Activated CD4-positive, alpha-beta memory T cell treated with anti-CD3 and anti-CD28 coated beads, Interleukin-2, amount 10 ng/mL, durations not matched to agents 7 days and 5 days (primary cell): ENCODE data around the gene ABCC6. TPM values are rescaled to one million over a fixed set of nuclear protein-coding genes. Genes with fewer than 3 reads are reported as not detected.

ENCODE experiments used
- CTCF ChIA-PET: fragments of 350-600 bp; sonication (Branson Sonifier 250); formaldehyde crosslinking; loops from one replicate; lab custom pipeline; 2021; ENCODE audit warnings: antibody characterized with exemption, inconsistent platforms; lab: Charles Lee
- POLR2A ChIA-PET: fragments of 350-600 bp; sonication (Branson Sonifier 250); formaldehyde crosslinking; loops from one replicate; lab custom pipeline; 2021; ENCODE audit warnings: antibody characterized with exemption; lab: Charles Lee
- DNase-seq: peaks from one replicate; pipeline ENCODE4 v3.0.0-alpha.2; 2020
- H3K27ac Mint-ChIP-seq: one replicate; pipeline ENCODE4 v1.8.0; 2021; ENCODE audit warnings: mild to moderate bottlenecking, mixed read lengths
- H3K27me3 Mint-ChIP-seq: one replicate; pipeline ENCODE4 v1.8.0; 2021; ENCODE audit warnings: mixed read lengths
- H3K36me3 Mint-ChIP-seq: one replicate; pipeline ENCODE4 v1.8.0; 2021; ENCODE audit warnings: low read depth, mixed read lengths
- H3K4me1 Mint-ChIP-seq: one replicate; pipeline ENCODE4 v1.8.0; 2021; ENCODE audit warnings: mixed read lengths
- H3K4me3 Mint-ChIP-seq: one replicate; pipeline ENCODE4 v1.8.0; 2021; ENCODE audit warnings: mild to moderate bottlenecking, mixed read lengths
- H3K9me3 Mint-ChIP-seq: one replicate; pipeline ENCODE4 v1.8.0; 2021; ENCODE audit warnings: mixed read lengths
- total RNA-seq, 2 experiments: library from RNA; stranded (reverse); gene quantifications; one replicate each; pipeline ENCODE4 v1.2.3, GENCODE V29; 2021

Gene ABCC6
- total RNA-seq, 2 experiments from 2014 or later, result 0.05 TPM; not detected in 1

GRCh38 chr16:16137110-16137509 lies 86.2 kb downstream of the ABCC6 start:
- ChIA-PET POLR2A (no interaction called here), CTCF (interaction anchor here (1.4 kb wide), 1 partner anchor 9 kb away, joined by 4 read pairs; no protein-coding TSS in a partner anchor)
- H3K27me3 Mint-ChIP-seq, result no peaks in the 10 kb centered on the region
- no peaks in the 10 kb centered on the region for H3K9me3 Mint-ChIP-seq
- no peak overlapping the region for H3K27ac Mint-ChIP-seq
- no peak overlapping the region for H3K4me3 Mint-ChIP-seq
- DNase-seq, result no peak
- H3K4me1 Mint-ChIP-seq, result peaks cover 1% of the 10 kb centered on the region
- peaks cover 45% of the 10 kb centered on the region for H3K36me3 Mint-ChIP-seq

- DNase-seq, result no peak
- ChIA-PET POLR2A (no interaction called here), CTCF (interaction anchor here (0.6 kb wide), 1 partner anchor 9 kb away, joined by 6 read pairs; no protein-coding TSS in a partner anchor)
- H3K4me3 Mint-ChIP-seq, result no peak overlapping the region
- peaks cover 1% of the 10 kb centered on the region for H3K4me1 Mint-ChIP-seq
- peaks cover 45% of the 10 kb centered on the region for H3K36me3 Mint-ChIP-seq
- H3K27ac Mint-ChIP-seq, result no peak overlapping the region
- no peaks in the 10 kb centered on the region for H3K9me3 Mint-ChIP-seq
- H3K27me3 Mint-ChIP-seq, result no peaks in the 10 kb centered on the region
Measured at GRCh38 chr16:16136588-16136987, 86.7 kb downstream of the ABCC6 start.

- H3K36me3 Mint-ChIP-seq, result peaks cover 34% of the 10 kb centered on the region
- H3K4me3 Mint-ChIP-seq, result no peak overlapping the region
- CTCF ChIA-PET, result interaction anchor here (0.5 to 0.6 kb wide), 2 partner anchors 291 to 450 kb away, joined by 4 to 5 read pairs; no protein-coding TSS in a partner anchor
- POLR2A ChIA-PET, result no interaction called here
- H3K27me3 Mint-ChIP-seq, result no peaks in the 10 kb centered on the region
- H3K27ac Mint-ChIP-seq, result no peak overlapping the region
- DNase-seq, result no peak
- no peaks in the 10 kb centered on the region for H3K9me3 Mint-ChIP-seq
- H3K4me1 Mint-ChIP-seq, result no peaks in the 10 kb centered on the region
Measured at GRCh38 chr16:16133943-16134604, 89.2 kb downstream of the ABCC6 start.

GRCh38 chr16:16131659-16132058 lies 91.6 kb downstream of the ABCC6 start:
- ChIA-PET POLR2A (interaction anchor here (1.0 kb wide), 1 partner anchor 12 kb away, joined by 3 read pairs; no protein-coding TSS in a partner anchor), CTCF (no interaction called here)
- Mint-ChIP-seq H3K27ac (no peak overlapping the region), H3K4me3 (no peak overlapping the region), H3K9me3 (no peaks in the 10 kb centered on the region), H3K36me3 (peaks cover 33% of the 10 kb centered on the region), H3K4me1 (no peaks in the 10 kb centered on the region), H3K27me3 (no peaks in the 10 kb centered on the region)
- no peak for DNase-seq

GRCh38 chr16:16131204-16131603 lies 92.1 kb downstream of the ABCC6 start:
- DNase-seq, result no peak
- ChIA-PET CTCF (no interaction called here), POLR2A (interaction anchor here (1.0 kb wide), 1 partner anchor 12 kb away, joined by 3 read pairs; no protein-coding TSS in a partner anchor)

GRCh38 chr16:16127469-16128116 lies 95.7 kb downstream of the ABCC6 start:
- ChIA-PET CTCF (interaction anchor here (0.6 to 2.2 kb wide), 23 partner anchors 9 to 485 kb away, joined by 3 to 8 read pairs (median 4); partner anchors contain the start of gene CEP20), POLR2A (no interaction called here)
- Mint-ChIP-seq H3K9me3 (peaks cover 8% of the 10 kb centered on the region), H3K4me1 (no peaks in the 10 kb centered on the region), H3K27ac (no peak overlapping the region), H3K36me3 (peaks cover 50% of the 10 kb centered on the region), H3K27me3 (no peaks in the 10 kb centered on the region), H3K4me3 (no peak overlapping the region)
- DNase-seq, result peak; percentile 75

More at GRCh38 chr16:16131204-16131603, 92.1 kb downstream of the ABCC6 start:
- no peaks in the 10 kb centered on the region for H3K27me3 Mint-ChIP-seq
- H3K36me3 Mint-ChIP-seq, result peaks cover 33% of the 10 kb centered on the region
- H3K4me3 Mint-ChIP-seq, result no peak overlapping the region
- H3K27ac Mint-ChIP-seq, result no peak overlapping the region
- H3K4me1 Mint-ChIP-seq, result no peaks in the 10 kb centered on the region
- H3K9me3 Mint-ChIP-seq, result no peaks in the 10 kb centered on the region

- Mint-ChIP-seq H3K9me3 (peaks cover 8% of the 10 kb centered on the region), H3K36me3 (peaks cover 57% of the 10 kb centered on the region), H3K27ac (no peak overlapping the region), H3K4me3 (no peak overlapping the region), H3K4me1 (no peaks in the 10 kb centered on the region), H3K27me3 (no peaks in the 10 kb centered on the region)
- ChIA-PET POLR2A (no interaction called here), CTCF (interaction anchor here (0.7 to 2.2 kb wide), 6 partner anchors 64 to 370 kb away, joined by 3 to 8 read pairs (median 4); partner anchors contain the start of gene CEP20)
- no peak for DNase-seq
Measured at GRCh38 chr16:16126896-16127295, 96.4 kb downstream of the ABCC6 start.

- Mint-ChIP-seq H3K4me1 (peaks cover 10% of the 10 kb centered on the region), H3K9me3 (peaks cover 8% of the 10 kb centered on the region), H3K4me3 (no peak overlapping the region), H3K27ac (no peak overlapping the region), H3K27me3 (no peaks in the 10 kb centered on the region), H3K36me3 (peaks cover 65% of the 10 kb centered on the region)
- CTCF ChIA-PET, result no interaction called here
- POLR2A ChIA-PET, result no interaction called here
- DNase-seq, result no peak
Measured at GRCh38 chr16:16124974-16125373, 98.3 kb downstream of the ABCC6 start.

- Mint-ChIP-seq H3K4me1 (peaks cover 10% of the 10 kb centered on the region), H3K36me3 (peaks cover 70% of the 10 kb centered on the region), H3K27me3 (no peaks in the 10 kb centered on the region), H3K27ac (no peak overlapping the region), H3K4me3 (no peak overlapping the region), H3K9me3 (peaks cover 8% of the 10 kb centered on the region)
- DNase-seq, result no peak
- POLR2A ChIA-PET, result no interaction called here
- CTCF ChIA-PET, result no interaction called here
Measured at GRCh38 chr16:16124438-16124837, 98.9 kb downstream of the ABCC6 start.

GRCh38 chr16:16122264-16122663 lies 101.0 kb downstream of the ABCC6 start:
- no peaks in the 10 kb centered on the region for H3K27me3 Mint-ChIP-seq
- H3K9me3 Mint-ChIP-seq, result peaks cover 17% of the 10 kb centered on the region
- POLR2A ChIA-PET, result no interaction called here
- H3K4me1 Mint-ChIP-seq, result peaks cover 10% of the 10 kb centered on the region
- no peak overlapping the region for H3K27ac Mint-ChIP-seq
- H3K36me3 Mint-ChIP-seq, result peaks cover 86% of the 10 kb centered on the region
- CTCF ChIA-PET, result no interaction called here
- no peak for DNase-seq
- H3K4me3 Mint-ChIP-seq, result no peak overlapping the region

GRCh38 chr16:16121185-16121727 lies 102.0 kb downstream of the ABCC6 start:
- H3K9me3 Mint-ChIP-seq, result peaks cover 21% of the 10 kb centered on the region
- ChIA-PET CTCF (no interaction called here), POLR2A (no interaction called here)
- H3K4me1 Mint-ChIP-seq, result peaks cover 10% of the 10 kb centered on the region
- peaks cover 90% of the 10 kb centered on the region for H3K36me3 Mint-ChIP-seq
- no peaks in the 10 kb centered on the region for H3K27me3 Mint-ChIP-seq
- no peak for DNase-seq
- no peak overlapping the region for H3K4me3 Mint-ChIP-seq
- H3K27ac Mint-ChIP-seq, result no peak overlapping the region

- POLR2A ChIA-PET, result interaction anchor here (0.8 kb wide), 1 partner anchor 226 kb away, joined by 3 read pairs; no protein-coding TSS in a partner anchor
- Mint-ChIP-seq H3K27ac (no peak overlapping the region), H3K36me3 (peaks cover 89% of the 10 kb centered on the region), H3K27me3 (no peaks in the 10 kb centered on the region), H3K4me1 (peaks cover 10% of the 10 kb centered on the region), H3K9me3 (peaks cover 24% of the 10 kb centered on the region), H3K4me3 (no peak overlapping the region)
- DNase-seq, result no peak
- CTCF ChIA-PET, result no interaction called here
Measured at GRCh38 chr16:16120382-16121184, 102.7 kb downstream of the ABCC6 start.
